ENCODE results near the gene PID1. TPM values are rescaled to one million over a fixed set of nuclear protein-coding genes. Genes with fewer than 3 reads are reported as not detected.

PID1 gene
- total RNA-seq, 1 experiment from 2014 or later = 2.6 TPM

GRCh38 chr2:229246334-229246733 is 24.8 kb downstream of the PID1 start:
- peaks cover 24% of the 10 kb centered on the region for H3K36me3 Mint-ChIP-seq
- ChIA-PET CTCF (no interaction called here), POLR2A (no interaction called here)
- ATAC-seq = no peak
- no peak overlapping the region for H3K27ac Mint-ChIP-seq
- H3K4me1 Mint-ChIP-seq = peaks cover 26% of the 10 kb centered on the region
- peaks cover 30% of the 10 kb centered on the region for H3K9me3 Mint-ChIP-seq
- H3K4me3 Mint-ChIP-seq = no peak overlapping the region
- no peak for DNase-seq (ENCODE audit: low spot score)
- H3K27me3 Mint-ChIP-seq (ENCODE audit: low read depth) = peaks cover 4% of the 10 kb centered on the region; the same call in 1 of the 2 replicates
- TF ChIP-seq NFE2L1 (CRISPR knock-in tag; IDR thresholded peaks at IDR 0.05) (no peak), HMGA2 (CRISPR knock-in tag; IDR thresholded peaks at IDR 0.05) (no peak), ZNF317 (CRISPR knock-in tag; IDR thresholded peaks at IDR 0.05; ENCODE audit: borderline replicate concordance, low read depth) (no peak), RELA (CRISPR knock-in tag; IDR thresholded peaks at IDR 0.05; ENCODE audit: borderline replicate concordance) (no peak), ATF2 (CRISPR knock-in tag; IDR thresholded peaks at IDR 0.05; ENCODE audit: borderline replicate concordance, low read depth) (no peak), CBFB (CRISPR knock-in tag; IDR thresholded peaks at IDR 0.05; ENCODE audit: low read depth) (no peak), IRF1 (CRISPR knock-in tag; IDR thresholded peaks at IDR 0.05) (no peak), ETV6 (CRISPR knock-in tag; IDR thresholded peaks at IDR 0.05) (no peak), NR1H2 (CRISPR knock-in tag; IDR thresholded peaks at IDR 0.05) (no peak), ZNF425 (CRISPR knock-in tag; conservative IDR thresholded peaks at IDR 0.05) (no peak), USF2 (CRISPR knock-in tag; IDR thresholded peaks at IDR 0.05) (no peak), FOXK1 (CRISPR knock-in tag; IDR thresholded peaks at IDR 0.05) (no peak), ZBTB21 (CRISPR knock-in tag; IDR thresholded peaks at IDR 0.05; ENCODE audit: borderline replicate concordance) (no peak), SMAD4 (CRISPR knock-in tag; IDR thresholded peaks at IDR 0.05) (no peak), ARID4B (CRISPR knock-in tag; IDR thresholded peaks at IDR 0.05; ENCODE audit: borderline replicate concordance) (no peak), ZNF121 (CRISPR knock-in tag; IDR thresholded peaks at IDR 0.05) (no peak), CREM (CRISPR knock-in tag; IDR thresholded peaks at IDR 0.05) (no peak), NR2C2 (CRISPR knock-in tag; IDR thresholded peaks at IDR 0.05) (no peak), USF1 (CRISPR knock-in tag; IDR thresholded peaks at IDR 0.05) (no peak), EMX1 (CRISPR knock-in tag; IDR thresholded peaks at IDR 0.05) (no peak)
